G401 (cell line): ENCODE data around the gene LORICRIN. TPM values are rescaled to one million over a fixed set of nuclear protein-coding genes. Genes with fewer than 3 reads are reported as not detected.
"Not testable (repeated sequence)": the region's sequence is repeated elsewhere in the genome, so short reads cannot be mapped to it uniquely, and the experiment has no call there.

Experiments
- DNase-seq: peaks from one replicate; pipeline ENCODE4 v3.0.0-alpha.2; 2015; ENCODE audit warnings: low spot score
- in situ Hi-C: cut with HindIII; loops from 2 replicates; pipeline ENCODE4 v1.10.0; 2016; ENCODE audit warnings: low sequenced_read_pairs, mixed read lengths
- total RNA-seq: library from RNA; depleted of rRNA; stranded (reverse); fragments of >200 nt; shearing (Covaris generic); gene quantifications from 2 replicates; pipeline ENCODE4 v1.2.3, GENCODE V29; 2014; rRNA removed

LORICRIN gene, protein sequence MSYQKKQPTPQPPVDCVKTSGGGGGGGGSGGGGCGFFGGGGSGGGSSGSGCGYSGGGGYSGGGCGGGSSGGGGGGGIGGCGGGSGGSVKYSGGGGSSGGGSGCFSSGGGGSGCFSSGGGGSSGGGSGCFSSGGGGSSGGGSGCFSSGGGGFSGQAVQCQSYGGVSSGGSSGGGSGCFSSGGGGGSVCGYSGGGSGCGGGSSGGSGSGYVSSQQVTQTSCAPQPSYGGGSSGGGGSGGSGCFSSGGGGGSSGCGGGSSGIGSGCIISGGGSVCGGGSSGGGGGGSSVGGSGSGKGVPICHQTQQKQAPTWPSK
- total RNA-seq: not detected in 2 replicates

DNA sequence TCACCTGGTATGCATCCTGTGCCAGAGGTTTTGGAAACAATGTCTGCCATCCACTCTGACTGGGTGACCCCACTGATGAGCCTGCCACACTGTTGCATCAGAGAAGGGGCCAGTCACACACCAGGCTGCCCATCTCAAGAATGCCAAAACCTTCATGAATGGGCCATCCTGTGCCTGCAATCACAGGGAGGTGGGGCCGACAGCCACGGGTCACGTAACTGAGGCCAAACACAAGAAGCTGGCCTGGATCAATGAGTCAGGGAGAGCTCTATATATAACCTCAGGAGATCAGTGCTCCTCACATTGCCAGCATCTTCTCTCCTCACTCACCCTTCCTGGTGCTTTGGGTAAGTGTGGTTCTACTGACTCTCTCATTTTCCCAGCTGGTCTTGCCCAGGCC is at the start of gene LORICRIN:
Gene LORICRIN, plus strand, starts transcription at position 301 of the 400 bp plus-strand sequence. CDS start 1,263 bp downstream, outside the sequence.
- in situ Hi-C loops: no loop called here
- DNase-seq: no peak

DNA sequence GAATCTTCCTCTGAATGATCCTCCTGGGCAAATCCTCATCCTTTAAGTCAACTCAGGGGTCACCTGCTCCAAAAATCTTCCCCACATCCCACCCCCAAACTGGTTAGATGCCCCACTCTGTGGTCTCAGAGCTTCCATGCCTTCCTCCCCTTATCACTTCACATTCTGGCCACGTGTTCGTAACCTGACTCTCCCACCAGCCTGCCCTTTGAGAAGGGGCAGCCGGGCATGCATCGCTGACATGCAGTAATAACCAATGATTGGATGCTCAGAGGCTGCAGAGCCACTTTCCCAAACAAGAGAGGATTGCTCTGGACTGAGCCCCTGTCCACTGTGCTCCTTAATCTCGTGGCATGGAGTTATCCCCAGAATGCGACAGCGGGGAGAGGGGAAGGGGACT is 49.3 kb upstream of the LORICRIN start:
- in situ Hi-C loops: no loop called here
- no peak for DNase-seq

DNA sequence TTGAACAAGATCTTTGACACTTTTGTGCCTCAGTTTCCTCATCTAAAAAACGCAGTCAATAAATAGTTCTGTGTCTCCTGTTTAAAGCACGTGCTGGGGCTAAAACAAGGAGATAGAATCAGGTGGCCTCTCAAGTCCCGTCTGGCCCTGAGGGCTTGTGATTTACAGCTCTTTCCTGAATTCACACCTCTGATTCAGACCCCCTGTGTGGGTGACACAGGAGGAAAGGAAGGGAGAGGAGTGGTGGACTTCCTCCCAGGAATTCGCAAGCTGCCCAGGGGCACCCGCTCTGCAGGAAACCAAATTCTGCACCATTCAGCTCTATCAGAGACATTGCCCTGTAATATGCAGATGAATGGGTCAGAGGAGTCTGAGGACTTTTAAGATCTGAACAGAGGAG is 47.3 kb upstream of the LORICRIN start:
- in situ Hi-C loops: no loop called here

DNA sequence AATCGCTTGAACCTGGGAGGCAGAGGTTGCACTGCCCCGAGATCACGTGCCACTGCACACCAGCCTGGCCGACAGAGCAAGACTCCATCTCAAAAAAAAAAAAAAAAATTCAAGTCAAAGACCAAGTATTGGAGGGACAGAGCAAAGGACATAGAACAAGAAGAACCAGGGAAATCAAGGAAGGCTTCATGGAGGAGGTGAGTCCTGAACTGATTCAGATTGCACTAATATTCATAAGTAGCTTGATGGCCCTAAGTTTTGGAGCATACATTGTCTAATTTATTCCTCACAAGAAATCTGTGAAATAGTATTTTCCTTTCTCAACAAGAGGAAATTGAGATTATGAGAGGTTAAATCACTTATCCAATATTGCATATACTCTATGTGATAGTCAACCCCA is 46.0 kb upstream of the LORICRIN start:
- no peak for DNase-seq
- in situ Hi-C loops: no loop called here

More for the DNA sequence above, 47.3 kb upstream of the LORICRIN start:
- no peak for DNase-seq

DNA sequence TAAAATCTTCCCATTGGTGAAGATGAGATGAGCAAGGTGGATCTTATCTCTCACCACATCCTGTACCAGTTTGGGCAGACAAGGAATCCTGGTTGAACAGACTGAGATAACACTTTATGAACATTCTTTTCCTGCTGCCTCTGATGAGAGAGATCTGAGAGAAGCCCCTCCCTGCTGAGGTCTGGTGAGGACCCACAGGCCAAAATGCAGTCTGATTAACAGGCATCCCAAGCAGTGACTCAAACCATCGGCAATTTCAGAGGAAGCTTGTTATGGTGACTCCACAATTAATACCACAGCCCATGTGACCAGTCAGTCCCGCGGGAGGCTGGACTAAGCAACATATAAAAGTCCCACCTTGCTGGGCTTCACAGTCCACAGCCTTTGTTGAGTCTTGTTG is 42.3 kb upstream of the LORICRIN start, which contains the start of gene PRR9:
Gene PRR9, plus strand, starts transcription at position 373 of the 400 bp plus-strand sequence. CDS start 561 bp downstream, outside the sequence.
- in situ Hi-C loops: no loop called here

DNA sequence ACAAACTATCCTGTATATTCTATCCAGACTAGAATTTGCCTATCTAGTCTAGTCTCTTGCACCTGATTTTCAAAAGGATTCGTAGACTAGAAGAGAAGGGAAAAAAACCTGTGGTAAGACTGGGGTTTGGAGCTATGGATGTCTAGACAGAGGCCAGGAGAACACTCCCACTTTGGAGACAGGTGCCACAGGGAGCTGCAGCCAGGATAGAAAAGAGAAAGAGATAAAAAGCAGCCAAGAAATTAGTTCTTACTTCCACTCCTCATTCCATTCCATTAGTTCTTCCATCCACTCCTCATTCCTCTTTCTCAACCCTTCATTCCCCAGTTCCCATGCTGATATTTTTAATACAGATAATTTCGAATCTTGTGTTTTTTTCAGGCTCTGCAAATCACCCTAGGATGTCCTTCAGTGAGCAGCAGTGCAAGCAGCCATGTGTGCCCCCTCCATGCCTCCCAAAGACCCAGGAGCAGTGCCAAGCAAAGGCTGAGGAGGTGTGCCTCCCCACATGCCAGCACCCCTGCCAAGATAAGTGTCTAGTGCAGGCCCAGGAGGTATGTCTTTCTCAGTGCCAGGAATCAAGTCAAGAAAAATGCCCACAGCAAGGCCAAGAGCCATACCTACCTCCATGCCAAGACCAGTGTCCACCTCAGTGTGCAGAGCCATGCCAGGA is 41.6 kb upstream of the LORICRIN start:
- DNase-seq: no peak
- in situ Hi-C loops: no loop called here

More for the DNA sequence above, 42.3 kb upstream of the LORICRIN start, which contains the start of gene PRR9:
- no peak for DNase-seq

DNA sequence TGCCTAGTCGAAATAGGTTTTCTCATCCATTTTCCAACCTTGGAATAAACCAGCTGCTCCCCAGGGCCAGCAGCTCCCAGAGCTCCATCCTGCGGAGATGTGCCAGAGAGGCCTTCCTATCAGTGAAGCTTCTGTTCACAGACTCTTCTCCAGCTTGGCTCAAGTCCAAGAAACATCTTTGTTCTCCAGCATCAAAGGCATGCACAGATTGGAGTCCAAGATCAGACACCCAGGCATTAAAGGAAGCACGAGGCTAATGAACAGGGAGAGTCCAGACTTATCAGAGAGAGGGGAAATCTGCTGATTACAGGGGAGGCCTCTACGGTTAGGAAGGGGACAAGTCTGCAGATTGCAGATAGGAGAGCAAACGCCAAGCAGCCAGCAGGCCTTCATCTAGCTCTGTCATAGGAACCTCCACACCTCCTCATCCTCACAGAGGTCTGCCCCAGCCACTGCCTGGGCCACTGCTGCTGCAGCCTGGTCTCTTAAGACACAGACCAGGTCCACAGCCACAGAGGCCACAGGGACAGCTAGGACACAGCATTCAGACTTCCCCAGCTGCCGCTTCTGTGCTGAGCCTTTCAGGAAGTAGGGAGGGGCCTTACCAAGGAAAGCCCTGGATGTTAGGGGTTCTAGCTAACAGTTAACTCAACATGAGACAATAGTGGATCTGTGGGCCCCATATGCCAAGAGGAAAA is 38.7 kb upstream of the LORICRIN start:
- DNase-seq: peak; percentile 1
- in situ Hi-C loops: no loop called here

DNA sequence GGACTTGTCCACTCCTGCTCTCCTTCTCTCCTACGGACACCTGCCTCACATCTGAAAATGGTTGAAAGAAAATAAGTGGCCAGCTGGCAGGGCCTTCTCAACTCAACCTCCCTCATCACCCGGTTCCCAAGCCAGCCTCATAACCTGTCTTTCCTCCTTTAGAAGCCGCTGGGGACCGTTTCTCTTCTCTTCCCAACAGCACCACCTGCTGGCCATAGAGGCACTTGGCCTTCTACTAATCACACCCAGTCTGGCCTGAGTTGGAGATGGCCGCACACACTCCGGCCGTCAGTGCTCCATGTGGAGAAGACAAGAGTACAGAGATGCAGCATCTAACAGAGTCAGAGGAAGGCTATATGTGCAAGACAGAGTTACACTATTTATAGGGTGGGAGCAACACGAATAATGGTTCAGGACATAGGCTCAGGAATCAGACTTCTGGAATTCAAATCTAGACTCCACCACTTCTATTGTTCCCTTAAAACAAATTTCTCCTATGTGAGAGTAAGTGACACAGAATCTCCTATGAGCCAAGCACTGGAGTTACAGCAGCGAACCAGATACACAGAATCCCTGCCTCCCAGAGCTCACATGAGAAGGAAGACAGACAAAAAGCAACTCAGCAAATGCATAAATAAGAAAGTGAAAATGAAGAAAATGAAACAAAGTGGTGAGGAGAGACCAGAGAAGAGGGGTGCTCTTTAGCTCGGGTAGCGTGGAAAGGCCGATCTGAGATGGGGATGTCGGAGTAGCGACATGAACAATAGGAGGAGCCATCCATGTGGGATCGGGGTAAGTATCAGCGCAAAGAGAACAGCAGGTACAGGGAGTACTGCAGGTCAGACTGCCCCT is 36.2 kb upstream of the LORICRIN start:
- DNase-seq: peak; percentile 39
- in situ Hi-C loops: not testable (repeated sequence)

DNA sequence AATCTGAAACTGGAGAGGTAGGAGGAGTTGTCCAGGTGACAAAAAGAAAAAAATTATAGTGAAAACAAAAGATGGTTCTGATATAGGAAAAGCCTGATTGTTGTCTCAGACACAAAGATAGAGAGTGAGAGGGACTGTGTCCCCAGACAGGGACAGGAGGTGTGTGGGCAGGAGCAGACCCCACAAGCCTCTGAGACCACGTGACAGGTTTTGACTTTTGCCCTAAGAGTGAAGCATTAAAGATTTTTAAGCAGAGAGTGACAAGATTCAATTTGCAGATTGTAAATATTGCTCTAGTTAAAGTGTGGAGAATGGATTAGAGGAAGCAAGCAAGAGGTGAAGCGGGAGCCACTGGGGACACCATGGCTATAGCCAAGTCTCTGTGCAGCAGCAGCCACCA is 31.7 kb upstream of the LORICRIN start:
- no peak for DNase-seq
- in situ Hi-C loops: no loop called here

DNA sequence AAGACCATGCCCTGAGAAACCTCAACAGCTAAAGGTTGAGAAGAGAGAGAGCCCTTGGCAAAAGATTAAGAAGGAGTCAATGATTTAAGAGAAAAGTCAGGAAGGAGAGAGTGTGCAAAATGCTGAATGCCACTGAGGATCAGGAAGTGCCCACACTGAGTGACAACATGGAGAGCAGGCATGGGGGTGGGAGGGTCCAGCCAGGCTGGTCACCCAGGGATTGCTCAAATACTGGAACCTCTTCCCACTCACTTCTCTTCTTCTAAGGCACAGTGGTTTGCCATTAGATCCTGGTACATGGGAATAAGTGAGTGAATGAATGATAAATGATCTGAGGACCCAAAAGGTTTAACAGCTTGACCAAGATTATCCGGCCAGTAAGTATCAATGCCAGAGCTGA is 31.0 kb upstream of the LORICRIN start:
- in situ Hi-C loops: no loop called here
- no peak for DNase-seq

DNA sequence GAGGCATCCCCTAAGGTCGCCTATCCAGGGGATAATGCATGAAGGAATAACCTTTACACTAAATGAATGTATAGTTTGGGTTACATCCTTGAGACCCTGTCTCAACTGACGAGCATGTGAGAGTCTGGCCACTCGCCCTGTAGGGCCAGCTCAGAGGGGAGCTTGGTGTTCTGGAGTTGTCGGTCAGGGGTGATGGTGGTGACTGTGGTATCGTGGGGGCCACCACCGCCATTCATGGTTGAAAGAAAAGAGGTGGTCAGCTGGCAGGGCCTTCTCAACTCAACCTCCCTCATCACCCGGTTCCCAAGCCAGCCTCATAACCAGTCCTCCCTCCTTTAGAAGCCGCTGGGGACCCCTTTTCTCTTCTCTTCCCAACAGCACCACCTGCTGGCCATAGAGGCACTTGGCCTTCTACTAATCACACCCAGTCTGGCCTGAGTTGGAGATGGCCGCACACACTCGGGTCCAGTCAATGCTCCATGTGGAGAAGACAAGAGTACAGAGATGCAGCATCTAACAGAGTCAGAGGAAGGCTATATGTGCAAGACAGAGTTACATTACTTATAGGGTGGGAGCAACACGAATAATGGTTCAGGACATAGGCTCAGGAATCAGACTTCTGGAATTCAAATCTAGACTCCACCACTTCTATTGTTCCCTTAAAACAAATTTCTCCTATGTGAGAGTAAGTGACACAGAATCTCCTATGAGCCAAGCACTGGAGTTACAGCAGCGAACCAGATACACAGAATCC is 30.2 kb upstream of the LORICRIN start:
- in situ Hi-C loops: not testable (repeated sequence)

DNA sequence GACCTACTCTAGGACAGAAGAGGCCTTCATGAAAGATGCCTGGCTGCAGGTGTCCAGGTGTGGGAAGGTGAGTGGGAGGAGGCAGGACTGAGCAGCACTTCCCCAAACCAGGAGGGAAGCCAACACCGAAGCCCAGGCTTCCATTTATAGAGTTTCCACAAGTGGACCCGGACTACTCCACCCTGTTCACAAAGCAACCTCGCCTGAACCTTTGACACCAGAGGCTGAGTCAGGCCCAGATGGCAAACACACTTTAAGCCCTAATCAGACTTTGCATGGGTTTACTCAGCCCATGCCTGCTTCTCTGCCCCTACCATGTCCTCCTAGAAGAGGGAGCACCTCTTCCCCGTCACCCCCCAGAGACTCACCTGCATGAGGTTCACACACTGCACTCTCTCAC is 28.1 kb upstream of the LORICRIN start:
- in situ Hi-C loops: no loop called here
- no peak for DNase-seq

More for the DNA sequence above, 30.2 kb upstream of the LORICRIN start:
- not testable (repeated sequence) for DNase-seq

DNA sequence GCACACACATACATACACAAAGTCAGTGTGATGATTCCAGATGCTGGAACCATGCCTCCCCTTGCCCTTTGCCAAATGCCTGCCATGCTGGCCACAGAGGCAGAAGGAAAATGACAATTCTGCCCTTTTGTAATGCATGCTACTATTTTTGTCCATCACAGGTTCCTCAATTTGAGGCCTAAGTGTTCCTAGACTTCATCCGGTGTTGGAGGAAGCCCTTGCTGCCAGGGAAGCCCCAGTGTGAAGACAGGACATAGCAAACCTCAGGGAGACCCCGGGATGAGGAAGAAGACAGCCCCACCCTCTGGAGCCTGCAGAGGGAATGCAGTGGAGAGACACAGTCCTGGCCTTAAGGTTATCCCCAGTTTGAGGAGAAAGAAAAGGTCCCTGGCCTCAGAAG is 27.7 kb upstream of the LORICRIN start:
- in situ Hi-C loops: no loop called here
- no peak for DNase-seq

DNA sequence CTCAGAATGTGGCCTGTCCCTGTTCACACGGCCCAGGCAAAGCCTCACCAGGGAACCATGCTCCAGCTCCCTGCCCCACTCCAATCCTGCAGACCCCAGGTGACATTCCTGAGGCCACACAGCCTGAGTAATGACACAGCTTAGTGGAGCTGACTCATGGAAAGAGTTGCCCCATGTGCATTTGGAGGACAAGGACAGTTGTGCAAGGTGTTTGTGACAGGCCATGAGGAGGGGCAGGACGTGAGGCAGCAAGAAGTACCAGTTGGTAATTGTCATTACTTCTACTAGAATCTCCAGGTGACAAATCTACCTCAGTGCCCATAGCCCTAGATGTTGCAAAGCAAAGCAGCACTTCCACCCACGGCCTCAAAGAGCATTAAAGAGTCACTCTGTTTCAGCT is 26.9 kb upstream of the LORICRIN start:
- in situ Hi-C loops: no loop called here
- DNase-seq: no peak

DNA sequence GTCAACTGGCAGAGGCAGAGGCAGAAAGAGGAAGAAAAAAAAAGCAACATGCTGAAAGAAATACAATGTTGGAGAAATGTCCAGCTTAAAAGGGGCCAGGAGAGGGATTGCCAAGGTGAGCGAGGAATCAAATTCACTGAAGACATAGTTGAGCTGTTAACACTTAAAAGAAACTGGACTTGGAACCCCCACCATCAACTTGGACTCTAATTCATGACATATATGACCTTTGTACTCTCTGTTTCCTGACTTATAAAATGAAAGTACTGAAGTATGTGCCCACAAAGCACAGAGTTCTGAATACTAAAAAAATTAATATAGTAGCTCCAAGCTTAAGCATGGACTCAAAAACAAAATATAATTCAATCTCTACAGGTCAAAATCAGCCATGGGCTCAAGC is 26.0 kb upstream of the LORICRIN start:
- no peak for DNase-seq
- in situ Hi-C loops: no loop called here

DNA sequence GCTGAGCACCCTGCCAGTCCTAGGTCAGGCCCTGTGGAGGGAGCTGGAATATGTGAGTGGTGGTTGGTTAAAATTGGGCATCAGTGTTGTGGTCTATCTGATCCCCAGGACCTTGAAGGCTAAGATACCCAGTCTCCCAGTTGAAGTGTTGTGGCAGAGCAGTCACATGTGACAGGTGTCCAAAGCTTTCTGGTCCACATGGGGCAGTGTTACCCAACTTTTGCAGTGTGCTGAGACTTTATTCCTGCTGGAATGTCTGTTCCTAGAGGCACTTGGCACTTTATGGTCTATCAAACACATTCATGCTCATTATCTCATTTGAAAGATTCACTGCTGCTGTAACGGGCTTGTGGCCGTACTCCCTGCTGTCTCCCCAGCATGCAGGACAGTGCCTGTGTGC is 21.0 kb upstream of the LORICRIN start:
- DNase-seq: no peak
- in situ Hi-C loops: no loop called here

DNA sequence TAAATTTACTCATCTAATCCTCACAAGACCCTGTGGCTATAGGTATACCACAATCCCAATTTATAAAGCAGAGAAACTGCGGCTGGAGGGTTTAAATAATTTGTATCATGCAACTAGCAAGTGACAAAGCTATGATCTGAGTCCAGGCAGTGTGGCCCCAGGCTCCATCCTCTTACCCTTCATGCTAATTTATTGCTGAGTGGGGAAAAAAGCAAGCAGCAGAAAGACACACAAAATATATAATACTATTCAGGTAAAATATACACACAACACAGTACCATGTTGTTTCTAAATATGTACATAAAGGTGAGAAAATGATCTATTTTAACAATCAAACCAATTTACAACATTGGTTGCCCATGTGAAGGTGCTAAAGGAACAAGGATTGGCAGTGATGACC is 17.3 kb upstream of the LORICRIN start:
- DNase-seq: no peak
- in situ Hi-C loops: no loop called here

DNA sequence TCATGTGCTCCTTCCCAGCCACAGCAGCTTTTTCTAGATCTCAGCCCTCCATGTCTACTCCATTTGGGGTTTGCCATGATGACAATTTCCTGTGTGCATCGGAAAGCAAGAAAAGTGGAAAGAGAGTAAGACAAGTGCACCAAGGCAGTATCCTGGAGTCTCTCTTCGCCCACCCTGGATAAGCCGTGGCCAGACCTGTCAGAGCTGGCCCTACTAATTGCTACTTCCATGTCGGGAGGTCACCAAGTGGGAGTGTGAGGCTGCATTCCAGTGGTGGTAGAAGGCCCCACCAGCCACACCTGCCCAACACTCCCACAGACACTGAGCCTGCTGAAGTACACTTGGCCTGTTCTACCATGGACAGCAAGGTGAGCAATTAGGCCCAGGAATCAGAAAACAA is 14.0 kb upstream of the LORICRIN start:
- in situ Hi-C loops: no loop called here
- no peak for DNase-seq
